ENCODE measurements around the gene WDR43.

Gene WDR43

DNA sequence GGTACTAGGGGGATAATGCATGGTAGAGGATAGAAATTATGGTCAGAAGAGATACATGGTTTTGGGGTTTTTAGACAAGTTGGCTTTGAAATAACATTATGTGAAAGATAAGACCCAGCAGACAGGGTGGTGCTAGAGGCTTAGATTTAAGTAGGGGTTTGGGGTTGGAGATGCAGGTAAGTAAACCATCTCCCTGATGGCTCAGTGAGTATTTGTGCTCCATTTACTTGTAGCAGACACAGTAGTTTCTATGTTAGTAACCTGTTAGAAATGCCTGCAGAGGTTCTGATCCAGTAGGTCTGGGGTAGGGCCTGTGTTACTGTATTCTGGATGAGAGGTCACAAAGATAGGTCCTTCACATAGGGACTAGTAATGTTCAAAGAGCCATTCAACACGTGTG lies 13.7 kb downstream of the WDR43 start:
- no peak overlapping the region for H3K4me2 ChIP-seq (ENCODE audit: low read length)
- H3K4me1 ChIP-seq (ENCODE audit: control insufficient read depth, low read length): no peaks in the 10 kb centered on the region
- H3K4me3 ChIP-seq (ENCODE audit: low read length): no peak overlapping the region
- H3K27me3 ChIP-seq (ENCODE audit: control insufficient read depth, low read length): no peaks in the 10 kb centered on the region
- TF ChIP-seq, protein P1, sequence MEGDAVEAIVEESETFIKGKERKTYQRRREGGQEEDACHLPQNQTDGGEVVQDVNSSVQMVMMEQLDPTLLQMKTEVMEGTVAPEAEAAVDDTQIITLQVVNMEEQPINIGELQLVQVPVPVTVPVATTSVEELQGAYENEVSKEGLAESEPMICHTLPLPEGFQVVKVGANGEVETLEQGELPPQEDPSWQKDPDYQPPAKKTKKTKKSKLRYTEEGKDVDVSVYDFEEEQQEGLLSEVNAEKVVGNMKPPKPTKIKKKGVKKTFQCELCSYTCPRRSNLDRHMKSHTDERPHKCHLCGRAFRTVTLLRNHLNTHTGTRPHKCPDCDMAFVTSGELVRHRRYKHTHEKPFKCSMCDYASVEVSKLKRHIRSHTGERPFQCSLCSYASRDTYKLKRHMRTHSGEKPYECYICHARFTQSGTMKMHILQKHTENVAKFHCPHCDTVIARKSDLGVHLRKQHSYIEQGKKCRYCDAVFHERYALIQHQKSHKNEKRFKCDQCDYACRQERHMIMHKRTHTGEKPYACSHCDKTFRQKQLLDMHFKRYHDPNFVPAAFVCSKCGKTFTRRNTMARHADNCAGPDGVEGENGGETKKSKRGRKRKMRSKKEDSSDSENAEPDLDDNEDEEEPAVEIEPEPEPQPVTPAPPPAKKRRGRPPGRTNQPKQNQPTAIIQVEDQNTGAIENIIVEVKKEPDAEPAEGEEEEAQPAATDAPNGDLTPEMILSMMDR (IDR thresholded peaks at IDR 0.05; ENCODE audit: low read depth, low read length, poor library complexity, severe bottlenecking): no peak
- no peak for TF ChIP-seq EZH2phosphoT487 (IDR thresholded peaks at IDR 0.05; ENCODE audit: borderline replicate concordance, low read length)
- H3K36me3 ChIP-seq (ENCODE audit: control insufficient read depth, low read length): peaks cover 95% of the 10 kb centered on the region
- H3K27ac ChIP-seq (ENCODE audit: low read depth, low read length): no peak overlapping the region
- H4K20me1 ChIP-seq (ENCODE audit: control insufficient read depth, insufficient read depth, low read depth, low read length): peaks cover 33% of the 10 kb centered on the region
- peaks cover 18% of the 10 kb centered on the region; the same call in 1 of the 2 replicates for H3F3A ChIP-seq (ENCODE audit: control insufficient read depth, insufficient read depth)
- H3K79me2 ChIP-seq (ENCODE audit: control insufficient read depth, low read length): peaks cover 96% of the 10 kb centered on the region
- no peaks in the 10 kb centered on the region for H3K9me2 ChIP-seq (replicated peaks; ENCODE audit: control insufficient read depth, low read length)
- H3K9me3 ChIP-seq (ENCODE audit: control insufficient read depth, insufficient read depth, low read length): no peaks in the 10 kb centered on the region

DNA sequence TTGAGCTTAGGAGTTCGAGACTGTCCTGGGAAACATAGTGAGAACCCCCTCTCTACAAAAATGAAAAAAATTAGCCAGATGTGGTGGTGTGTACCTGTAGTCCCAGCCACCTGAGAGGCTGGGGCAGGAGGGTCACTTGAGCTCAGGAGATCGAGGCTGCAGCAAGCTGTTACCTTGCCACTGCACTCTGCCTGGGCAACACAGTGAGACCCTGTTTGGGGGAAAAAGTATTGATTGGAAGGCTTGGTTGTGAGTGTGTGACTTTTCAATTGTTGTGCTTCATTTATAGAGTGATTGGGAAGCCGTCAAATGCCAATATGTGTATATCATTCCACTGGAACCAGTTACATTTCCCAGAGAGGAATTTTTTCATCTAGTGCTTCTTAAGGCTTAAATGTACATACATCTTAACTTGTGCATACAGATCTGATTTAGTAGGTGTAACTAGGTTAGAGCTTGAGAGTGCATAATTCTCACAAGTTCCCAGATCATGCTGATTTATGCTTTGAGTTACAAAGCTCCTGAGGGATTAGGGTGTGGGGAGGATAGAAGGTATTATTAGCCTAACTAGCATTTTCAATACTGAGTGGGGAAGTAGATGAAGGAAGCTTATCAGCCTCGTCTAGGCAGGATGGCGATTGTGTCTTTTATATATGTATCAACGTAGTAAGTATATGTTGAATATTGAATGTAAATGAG lies 15.3 kb downstream of the WDR43 start:
- no peak overlapping the region for H3K4me3 ChIP-seq (ENCODE audit: low read length)
- no peaks in the 10 kb centered on the region for H3K4me1 ChIP-seq (ENCODE audit: control insufficient read depth, low read length)
- TF ChIP-seq, protein P1 (IDR thresholded peaks at IDR 0.05; ENCODE audit: low read depth, low read length, poor library complexity, severe bottlenecking): no peak
- TF ChIP-seq EZH2phosphoT487 (IDR thresholded peaks at IDR 0.05; ENCODE audit: borderline replicate concordance, low read length): no peak
- no peaks in the 10 kb centered on the region for H3K9me2 ChIP-seq (replicated peaks; ENCODE audit: control insufficient read depth, low read length)
- no peaks in the 10 kb centered on the region for H3K9me3 ChIP-seq (ENCODE audit: control insufficient read depth, insufficient read depth, low read length)
- peaks cover 95% of the 10 kb centered on the region for H3K79me2 ChIP-seq (ENCODE audit: control insufficient read depth, low read length)
- no peak overlapping the region for H3K4me2 ChIP-seq (ENCODE audit: low read length)
- H3K27me3 ChIP-seq (ENCODE audit: control insufficient read depth, low read length): no peaks in the 10 kb centered on the region
- no peak overlapping the region for H3K27ac ChIP-seq (ENCODE audit: low read depth, low read length)
- H3K36me3 ChIP-seq (ENCODE audit: control insufficient read depth, low read length): peaks cover 95% of the 10 kb centered on the region
- peaks cover 28% of the 10 kb centered on the region for H4K20me1 ChIP-seq (ENCODE audit: control insufficient read depth, insufficient read depth, low read depth, low read length)
- peaks cover 22% of the 10 kb centered on the region; the same call in 1 of the 2 replicates for H3F3A ChIP-seq (ENCODE audit: control insufficient read depth, insufficient read depth)

DNA sequence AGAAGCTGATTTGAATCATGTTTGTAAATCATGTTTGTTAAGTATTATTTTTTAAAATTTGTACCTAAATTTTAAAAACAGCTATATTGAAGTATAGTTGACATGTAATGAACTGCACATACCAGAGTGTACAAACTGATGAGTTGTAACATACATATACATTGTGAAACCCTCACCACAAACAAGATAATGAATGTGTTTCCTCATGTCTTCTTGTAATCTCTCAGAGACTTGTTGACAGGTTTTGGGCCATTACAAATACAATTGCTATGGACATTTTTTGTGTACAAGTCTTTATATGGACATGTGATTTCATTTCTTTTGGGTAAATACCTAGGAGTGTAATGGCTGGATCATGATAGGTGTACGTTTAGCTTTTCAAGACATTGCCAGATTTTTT lies 21.5 kb downstream of the WDR43 start:
- H3K27me3 ChIP-seq (ENCODE audit: control insufficient read depth, low read length): no peaks in the 10 kb centered on the region
- peaks cover 6% of the 10 kb centered on the region; the same call in 1 of the 2 replicates for H4K20me1 ChIP-seq (ENCODE audit: control insufficient read depth, insufficient read depth, low read depth, low read length)
- no peaks in the 10 kb centered on the region for H3K9me2 ChIP-seq (replicated peaks; ENCODE audit: control insufficient read depth, low read length)
- TF ChIP-seq, protein P1 (IDR thresholded peaks at IDR 0.05; ENCODE audit: low read depth, low read length, poor library complexity, severe bottlenecking): no peak
- no peak for TF ChIP-seq EZH2phosphoT487 (IDR thresholded peaks at IDR 0.05; ENCODE audit: borderline replicate concordance, low read length)
- H3K9me3 ChIP-seq (ENCODE audit: control insufficient read depth, insufficient read depth, low read length): no peaks in the 10 kb centered on the region
- peaks cover 83% of the 10 kb centered on the region for H3K36me3 ChIP-seq (ENCODE audit: control insufficient read depth, low read length)
- H3F3A ChIP-seq (ENCODE audit: control insufficient read depth, insufficient read depth): peaks cover 14% of the 10 kb centered on the region; the same call in 1 of the 2 replicates
- no peak overlapping the region for H3K27ac ChIP-seq (ENCODE audit: low read depth, low read length)
- peaks cover 82% of the 10 kb centered on the region for H3K79me2 ChIP-seq (ENCODE audit: control insufficient read depth, low read length)
- no peak overlapping the region for H3K4me2 ChIP-seq (ENCODE audit: low read length)
- no peak overlapping the region for H3K4me3 ChIP-seq (ENCODE audit: low read length)
- no peaks in the 10 kb centered on the region for H3K4me1 ChIP-seq (ENCODE audit: control insufficient read depth, low read length)
